HCT116 (cell line): ENCODE measurements around the gene PDCD10. TPM values are rescaled to one million over a fixed set of nuclear protein-coding genes. Genes with fewer than 3 reads are reported as not detected.

Experiments
- ATAC-seq: fragments of 200-7000 bp; cut with Tn5 transposase; 2 replicates; pipeline ENCODE4 v1.9.1; 2020; ENCODE audit warnings: mild to moderate bottlenecking, moderate library complexity
- BruUV-seq: library from RNA; stranded (reverse); fragments of 400-500 nt; replicated peaks from 2 replicates; lab custom pipeline; 2021; lab: Mats Ljungman, UMichigan
- CTCF ChIA-PET: fragments of 300-600 bp; sonication (Branson Sonifier 250); formaldehyde crosslinking; loops from one replicate; lab custom pipeline; 2021; ENCODE audit warnings: antibody characterized with exemption; lab: Charles Lee
- POLR2A ChIA-PET: fragments of 300-600, 350-600 bp; sonication (Branson Sonifier 250); formaldehyde crosslinking; loops from one replicate; lab custom pipeline; 2021; ENCODE audit warnings: antibody characterized with exemption; lab: Charles Lee
- RAD21 ChIA-PET, 2 experiments: fragments of 300-600 bp; sonication (Branson Sonifier 250); formaldehyde crosslinking; loops; one replicate each; lab custom pipeline; 2023; ENCODE audit warnings: low total read pairs in 2 of 2; ENCODE audit not compliant: uncharacterized antibody in 2 of 2, unreplicated experiment in 2 of 2, low non-redundant PET in 1 of 2; lab: Charles Lee
- DNase-seq: peaks from one replicate; pipeline ENCODE4 v3.0.0-alpha.2; 2010; ENCODE audit warnings: low read depth, low spot score
- H2AFZ ChIP-seq: fragments of 200-600 bp; shearing (Covaris generic), sonication (generic); 2 replicates; pipeline ENCODE4 v1.6.1; 2017; ENCODE audit warnings: low read depth, mixed run types, mixed read lengths, antibody characterized with exemption, low read length; ENCODE audit not compliant: poor library complexity, severe bottlenecking
- H3K27ac ChIP-seq: 2 replicates; pipeline ENCODE4 v1.5.1; 2012; ENCODE audit warnings: low read depth, low read length
- H3K27me3 ChIP-seq: fragments of 200-600 bp; sonication (generic); 2 replicates; pipeline ENCODE4 v1.6.1; 2016; ENCODE audit warnings: mixed run types, low read length, mixed read lengths; ENCODE audit not compliant: insufficient read depth
- H3K36me3 ChIP-seq, 2 experiments: fragments of 200-500 bp in 1 of 2; fragments of 200-600 bp in 1 of 2; sonication (Bioruptor generic) in 1 of 2; sonication (generic) in 1 of 2; 2 replicates each; pipeline versions ENCODE4 v1.5.1 to v1.6.1; 2014 to 2016; ENCODE audit warnings: low read length in 2 of 2, inconsistent platforms in 1 of 2, mixed read lengths in 1 of 2, mixed run types in 1 of 2; ENCODE audit not compliant: insufficient read depth in 2 of 2, control insufficient read depth in 1 of 2
- H3K4me1 ChIP-seq, 2 experiments: fragments of 200-600 bp in 1 of 2; sonication (generic) in 1 of 2; 2 replicates each; pipeline versions ENCODE4 v1.5.1 to v1.6.1; 2012 to 2017; ENCODE audit warnings: low read length in 2 of 2, inconsistent platforms in 1 of 2, mild to moderate bottlenecking in 1 of 2, mixed read lengths in 1 of 2, mixed run types in 1 of 2, moderate library complexity in 1 of 2; ENCODE audit not compliant: insufficient read depth in 2 of 2, control insufficient read depth in 1 of 2
- H3K4me2 ChIP-seq: fragments of 200-600 bp; sonication (generic); 2 replicates; pipeline ENCODE4 v1.6.1; 2017; ENCODE audit warnings: mixed run types, low read length, mixed read lengths
- H3K4me3 ChIP-seq, 2 experiments: fragments of 200-600 bp in 1 of 2; sonication (generic) in 1 of 2; replicated peaks in 1 of 2; 2 replicates each; pipeline ENCODE4 v1.5.1; 2011 to 2016; ENCODE audit warnings: low read length in 2 of 2, control low read depth in 1 of 2, low read depth in 1 of 2, mild to moderate bottlenecking in 1 of 2, mixed read lengths in 1 of 2, mixed run types in 1 of 2
- H3K79me2 ChIP-seq: fragments of 200-600 bp; sonication (generic); 2 replicates; pipeline ENCODE4 v1.6.1; 2017; ENCODE audit warnings: mild to moderate bottlenecking, mixed run types, low read length, moderate library complexity, mixed read lengths; ENCODE audit not compliant: insufficient read depth
- H3K9ac ChIP-seq: fragments of 200-600 bp; sonication (generic); 2 replicates; pipeline ENCODE4 v1.6.1; 2016; ENCODE audit warnings: low read length, mixed read lengths
- H3K9me2 ChIP-seq: fragments of 200-600 bp; sonication (generic), shearing (Covaris generic); 2 replicates; pipeline ENCODE4 v1.6.1; 2017; ENCODE audit warnings: mixed run types, mild to moderate bottlenecking, moderate library complexity; ENCODE audit not compliant: insufficient read depth
- H3K9me3 ChIP-seq, 2 experiments: fragments of 200-500 bp in 1 of 2; fragments of 200-600 bp in 1 of 2; sonication (Bioruptor generic) in 1 of 2; sonication (generic) in 1 of 2; 2 replicates each; pipeline ENCODE4 v1.6.1; 2014 to 2017; ENCODE audit warnings: low read length in 2 of 2, mixed read lengths in 2 of 2, inconsistent platforms in 1 of 2, low read depth in 1 of 2, mild to moderate bottlenecking in 1 of 2, mixed run types in 1 of 2, moderate library complexity in 1 of 2; ENCODE audit not compliant: control insufficient read depth in 1 of 2, insufficient read depth in 1 of 2
- H4K20me1 ChIP-seq: fragments of 200-600 bp; sonication (generic), shearing (Covaris generic); 2 replicates; pipeline ENCODE4 v1.6.1; 2017; ENCODE audit warnings: mixed run types, mild to moderate bottlenecking, moderate library complexity; ENCODE audit not compliant: insufficient read depth
- CBX3 ChIP-seq: IDR thresholded peaks from 2 replicates; pipeline ENCODE4 v1.6.1; 2012; ENCODE audit warnings: low read depth
- CEBPB ChIP-seq: IDR thresholded peaks from 2 replicates; pipeline ENCODE4 v1.6.1; 2012; ENCODE audit warnings: low read depth
- CTCF ChIP-seq, 3 experiments: fragments of 200-600 bp in 1 of 3; sonication (generic) in 1 of 3; IDR thresholded peaks in 2 of 3; conservative IDR thresholded peaks in 1 of 3; 2 replicates each; pipeline ENCODE4 v1.5.1; 2012 to 2017; ENCODE audit warnings: low read depth in 2 of 3, low read length in 2 of 3, antibody characterized with exemption in 1 of 3, borderline replicate concordance in 1 of 3, control low read depth in 1 of 3, mild to moderate bottlenecking in 1 of 3, mixed read lengths in 1 of 3, mixed run types in 1 of 3, moderate library complexity in 1 of 3; ENCODE audit not compliant: insufficient read depth in 1 of 3
- ELF1 ChIP-seq: IDR thresholded peaks from 2 replicates; pipeline ENCODE4 v1.6.1; 2012; ENCODE audit warnings: low read depth, borderline replicate concordance
- EZH2 ChIP-seq: fragments of 200-600 bp; sonication (generic); IDR thresholded peaks from 2 replicates; pipeline ENCODE4 v1.6.1; 2017; ENCODE audit warnings: antibody characterized with exemption, mixed run types
- EZH2phosphoT487 ChIP-seq: fragments of 200-600 bp; IDR thresholded peaks from 2 replicates; pipeline ENCODE4 v1.6.1; 2018; ENCODE audit warnings: antibody characterized with exemption, borderline replicate concordance
- JUND ChIP-seq: IDR thresholded peaks from 2 replicates; pipeline ENCODE4 v1.6.1; 2012
- RAD21 ChIP-seq: IDR thresholded peaks from 2 replicates; pipeline ENCODE4 v1.6.1; 2012; ENCODE audit warnings: low read depth, mild to moderate bottlenecking
- SIN3A ChIP-seq: IDR thresholded peaks from 2 replicates; pipeline ENCODE4 v1.6.1; 2012; ENCODE audit warnings: low read depth
- SRF ChIP-seq: IDR thresholded peaks from 2 replicates; pipeline ENCODE4 v1.6.1; 2012; ENCODE audit warnings: low read depth
- ZFX ChIP-seq: fragments of 450-650 bp; IDR thresholded peaks from 2 replicates; pipeline ENCODE4 v1.6.1; 2017
- intact Hi-C: fragments of 100-400 bp; cut with micrococcal nuclease; formaldehyde crosslinking; loops from 2 replicates; pipeline ENCODE4 v1.10.0; 2022
- total RNA-seq: library from RNA; stranded (reverse); gene quantifications from one replicate; pipeline ENCODE4 v1.2.1, GENCODE V29; 2021; ENCODE audit not compliant: unreplicated experiment
- TF ChIP-seq, protein P1 (sequence below): IDR thresholded peaks from 2 replicates; pipeline ENCODE4 v1.6.1; 2012

The PDCD10 gene
- total RNA-seq, 1 experiment from 2014 or later: 59.0 TPM

DNA sequence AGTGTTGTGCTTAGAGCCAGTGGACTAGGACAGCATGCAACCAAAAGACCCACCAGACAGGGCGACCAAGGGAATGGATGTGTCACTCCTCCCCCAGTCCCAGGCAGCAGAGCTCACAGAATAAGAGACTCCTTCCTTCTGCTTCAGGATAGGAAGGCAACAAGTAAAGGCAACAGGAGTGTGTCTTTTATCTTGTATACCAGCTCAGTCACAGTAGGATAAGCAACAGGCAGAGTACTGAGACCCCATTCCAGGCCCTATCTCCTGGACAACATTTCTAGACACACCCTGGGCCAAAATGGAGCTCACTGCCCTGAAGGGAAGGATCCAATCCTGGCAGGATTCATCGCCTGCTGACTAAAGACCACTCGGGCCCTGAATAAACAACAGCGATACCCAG lies 25.0 kb downstream of the PDCD10 start:
- peaks cover 71% of the 10 kb centered on the region for H3K79me2 ChIP-seq
- no peak overlapping the region for H3K4me3 ChIP-seq
- CTCF ChIA-PET: no interaction called here
- no peaks in the 10 kb centered on the region for H3K27me3 ChIP-seq
- intact Hi-C loops: no loop called here
- no peak overlapping the region for H3K27ac ChIP-seq
- H3K9me3 ChIP-seq: no peaks in the 10 kb centered on the region
- H3K9me2 ChIP-seq: no peaks in the 10 kb centered on the region
- no peaks in the 10 kb centered on the region for H3K4me1 ChIP-seq
- ATAC-seq (no peak), DNase-seq (no peak)
- H4K20me1 ChIP-seq: peaks cover 14% of the 10 kb centered on the region; the same call in 1 of the 2 replicates
- RAD21 ChIA-PET: no interaction called here
- TF ChIP-seq, protein P1, sequence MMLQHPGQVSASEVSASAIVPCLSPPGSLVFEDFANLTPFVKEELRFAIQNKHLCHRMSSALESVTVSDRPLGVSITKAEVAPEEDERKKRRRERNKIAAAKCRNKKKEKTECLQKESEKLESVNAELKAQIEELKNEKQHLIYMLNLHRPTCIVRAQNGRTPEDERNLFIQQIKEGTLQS: no peak
- TF ChIP-seq JUND (no peak), CEBPB (no peak), SRF (no peak), EZH2phosphoT487 (no peak), SIN3A (no peak), CTCF (IDR thresholded peaks at IDR 0.05 in 2 of 3, conservative IDR thresholded peaks at IDR 0.05 in 1 of 3; ENCODE audit: borderline replicate concordance in 1 of 3, insufficient read depth in 1 of 3, low read depth in 2 of 3, low read length in 2 of 3) (no peak)
- no peak overlapping the region for H3K9ac ChIP-seq
- no peak overlapping the region for H2AFZ ChIP-seq
- H3K36me3 ChIP-seq: no peaks in the 10 kb centered on the region
- POLR2A ChIA-PET: no interaction called here
- no peak overlapping the region for H3K4me2 ChIP-seq
- BruUV-seq: no TSS peak

GRCh38 chr3:167705840-167706239 lies 28.9 kb downstream of the PDCD10 start:
- Histone ChIP-seq H3K4me2 (no peak overlapping the region), H3K36me3 (no peaks in the 10 kb centered on the region), H3K27ac (no peak overlapping the region), H3K9me2 (no peaks in the 10 kb centered on the region), H2AFZ (no peak overlapping the region), H3K4me3 (no peak overlapping the region), H3K9ac (no peak overlapping the region), H3K9me3 (no peaks in the 10 kb centered on the region), H3K79me2 (peaks cover 32% of the 10 kb centered on the region), H3K27me3 (no peaks in the 10 kb centered on the region), H3K4me1 (no peaks in the 10 kb centered on the region), H4K20me1 (no peaks in the 10 kb centered on the region)
- ChIA-PET POLR2A (no interaction called here), CTCF (interaction anchor here (2.4 kb wide), 1 partner anchor 21 kb away, joined by 5 read pairs; no protein-coding TSS in a partner anchor), RAD21 (no interaction called here)
- no peak for ATAC-seq
- TF ChIP-seq, protein P1: no peak
- TF ChIP-seq CBX3: no peak
- no peak for TF ChIP-seq EZH2phosphoT487
- no peak for TF ChIP-seq CTCF (IDR thresholded peaks at IDR 0.05 in 2 of 3, conservative IDR thresholded peaks at IDR 0.05 in 1 of 3; ENCODE audit: borderline replicate concordance in 1 of 3, insufficient read depth in 1 of 3, low read depth in 2 of 3, low read length in 2 of 3)
- no peak for TF ChIP-seq EZH2
- no peak for TF ChIP-seq ELF1
- no peak for TF ChIP-seq CEBPB
- no peak for TF ChIP-seq ZFX
- TF ChIP-seq SRF: no peak
- TF ChIP-seq RAD21: no peak
- intact Hi-C loops: no loop called here
- no TSS peak for BruUV-seq
- no peak for DNase-seq
